ENCODE data around the gene ZFP92. TPM values are rescaled to one million over a fixed set of nuclear protein-coding genes. Genes with fewer than 3 reads are reported as not detected.

The ZFP92 gene
- total RNA-seq (2021; fragmentation: NEBNext Ultra II Directional; extraction: Animal tissue kit (Norgen Biotek cat#: 25700)) (0.41 and 0.46 TPM in 2 replicates), polyA plus RNA-seq (2011; rRNA removed) (0.14 and 0.17 TPM in 2 replicates), polyA minus RNA-seq (2011; rRNA and poly(A)+ RNA removed) (0.25 and 0.27 TPM in 2 replicates)
- 0.10 TPM for polyA plus RNA-seq (2011; cell fraction: cytosol; rRNA removed)
- 0.23 TPM for polyA plus RNA-seq (2011; cell fraction: nucleus; rRNA removed)
- 0.23 to 0.28 TPM (median 0.26 TPM) in 4 replicates for polyA plus RNA-seq (2012, experiment 1 of 2)
- polyA plus RNA-seq (2012, experiment 2 of 2), result 0.12 TPM
- 0.16 TPM for polyA plus RNA-seq (2013, experiment 1 of 2)
- polyA plus RNA-seq (2013, experiment 2 of 2), result 0.18 TPM
- 0.37 TPM for polyA minus RNA-seq (2011; cell fraction: cytosol; rRNA and poly(A)+ RNA removed)
- polyA minus RNA-seq (2011; cell fraction: nucleus; rRNA and poly(A)+ RNA removed), result 0.40 TPM
- long read RNA-seq, experiment 1, result 0 reads
- long read RNA-seq, experiment 2, result 0 reads

DNA sequence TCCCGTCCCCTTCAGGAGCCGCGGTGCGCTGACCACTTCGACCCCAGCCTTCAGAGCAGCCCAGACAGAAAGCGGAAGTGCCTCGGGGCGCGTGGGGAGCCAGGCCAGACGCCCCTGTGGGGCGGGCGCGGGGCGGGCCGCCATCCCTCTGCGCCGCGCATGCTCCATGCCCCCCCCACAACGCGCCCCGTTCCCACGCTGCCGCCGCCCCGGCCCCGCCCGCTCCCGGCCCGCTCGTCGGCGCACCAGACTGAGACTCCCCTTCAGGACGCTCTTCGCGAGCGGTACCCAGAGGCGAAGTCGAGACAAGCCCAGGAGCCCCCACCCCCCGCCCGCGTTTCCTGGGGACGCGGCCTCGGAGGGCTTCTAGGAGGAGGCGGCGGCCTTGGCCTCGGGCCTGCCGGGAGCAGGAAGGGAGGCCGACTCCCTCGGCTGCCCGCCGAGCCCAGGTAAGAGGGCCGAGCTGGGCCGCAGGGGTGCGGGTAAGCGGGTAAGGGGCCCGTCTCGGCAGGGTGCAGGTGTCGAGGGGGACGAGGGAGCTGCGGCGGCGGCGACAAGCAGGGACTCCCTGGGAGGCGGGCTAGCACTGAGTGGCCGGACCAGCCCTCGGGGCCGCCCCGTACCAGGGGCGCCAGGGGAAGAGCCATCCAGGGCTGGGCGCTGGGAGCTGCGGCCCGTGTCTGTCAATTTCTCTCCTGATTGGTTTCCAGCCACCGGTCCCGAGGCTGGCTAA lies at the start of gene ZFP92:
Gene ZFP92 (plus strand): TSS at position 218 of the 733 bp plus-strand sequence. CDS start 6,851 bp downstream, outside the sequence.
- no peak within 1 kb of the TSS; the same call in 1 of the 2 replicates for H3K18ac ChIP-seq (ENCODE audit: extremely low read depth, low read length)
- no peak within 1 kb of the TSS for H2BK12ac ChIP-seq (ENCODE audit: low read depth, low read length)
- H3K9ac ChIP-seq (replicated peaks in 1 of 4; ENCODE audit: extremely low read depth in 1 of 4, low read depth in 3 of 4, low read length in 3 of 4), result no peak within 1 kb of the TSS
- H3K23me2 ChIP-seq (ENCODE audit: low read depth, low read length), result peaks cover 3% of the 10 kb centered on the region; the same call in 1 of the 2 replicates
- WGBS, 2 experiments (ENCODE audit: extremely low coverage in 1 of 2, insufficient coverage in 1 of 2, insufficient read length in 1 of 2, insufficient replicate concordance in 2 of 2, low coverage in 1 of 2, low lambda C conversion rate in 2 of 2, missing lambda C conversion rate in 1 of 2), result no CpG with 5 or more reads among the region's 75 CpGs
- CTCF ChIA-PET (ENCODE audit: partially characterized antibody), result no interaction called here
- DNase-seq (ENCODE audit: low read depth in 1 of 2, low spot score in 2 of 2) (peak in 1 of 2 experiments; percentile 48), FAIRE-seq (no peak)
- H3K79me1 ChIP-seq (ENCODE audit: low read depth, low read length), result no peaks in the 10 kb centered on the region
- H3K27ac ChIP-seq (ENCODE audit: low read depth, low read length), result no peak within 1 kb of the TSS
- peaks cover 8 to 25% (median 16%) of the 10 kb centered on the region in 4 experiments for H3K27me3 ChIP-seq (replicated peaks in 1 of 4; ENCODE audit: control insufficient read depth in 3 of 4, extremely low read depth in 1 of 4, insufficient read depth in 3 of 4, low read length in 3 of 4)
- H3K4ac ChIP-seq (replicated peaks; ENCODE audit: insufficient read length, low read depth, low read length), result no peak within 1 kb of the TSS
- H3K4me3 ChIP-seq (ENCODE audit: extremely low read depth in 1 of 4, insufficient read depth in 2 of 4, low read depth in 3 of 4, low read length in 4 of 4), result peak within 1 kb of the TSS; percentile 27 to 60 (median 33); a peak in 7 of 8 replicates
- H2AK5ac ChIP-seq (ENCODE audit: low read depth, low read length), result no peak within 1 kb of the TSS
- no peaks in the 10 kb centered on the region for H3K79me2 ChIP-seq (ENCODE audit: control insufficient read depth in 1 of 2, insufficient read depth in 2 of 2, low read length in 2 of 2)
- POLR2A ChIA-PET (ENCODE audit: partially characterized antibody), result no interaction called here
- H4K91ac ChIP-seq (replicated peaks; ENCODE audit: insufficient read length, low read length), result no peak within 1 kb of the TSS
- no peak within 1 kb of the TSS for H3K23ac ChIP-seq (ENCODE audit: insufficient read length)
- no peak within 1 kb of the TSS for H2BK5ac ChIP-seq (ENCODE audit: low read depth, low read length)
- peak within 1 kb of the TSS; percentile 29 to 63 for H3K4me2 ChIP-seq (ENCODE audit: insufficient read depth in 1 of 2, low read depth in 2 of 2, low read length in 2 of 2)
- H3K56ac ChIP-seq (replicated peaks; ENCODE audit: insufficient read length, low read depth, low read length), result no peak within 1 kb of the TSS
- H2BK120ac ChIP-seq (replicated peaks; ENCODE audit: low read depth, low read length), result no peak within 1 kb of the TSS
- no peak within 1 kb of the TSS for H3K14ac ChIP-seq (ENCODE audit: insufficient read length)
- H2BK20ac ChIP-seq (ENCODE audit: low read length), result no peak within 1 kb of the TSS
- TF ChIP-seq KDM4A (IDR thresholded peaks at IDR 0.05; ENCODE audit: low read depth, low read length, severe bottlenecking), result peak; percentile 82
- peak; percentile 44 for TF ChIP-seq EZH2 (IDR thresholded peaks at IDR 0.05; ENCODE audit: low read depth, low read length, severe bottlenecking)
- TF ChIP-seq SUZ12 (IDR thresholded peaks at IDR 0.05; ENCODE audit: low read length), result peak; percentile 23; the same call in 1 of the 2 replicates
- no peak for TF ChIP-seq CTBP2 (IDR thresholded peaks at IDR 0.05; ENCODE audit: borderline replicate concordance, insufficient read depth, insufficient read length, low read length)
- H4K20me1 ChIP-seq (replicated peaks in 1 of 2; ENCODE audit: control insufficient read depth in 1 of 2, insufficient read depth in 2 of 2, low read length in 2 of 2), result no peaks in the 10 kb centered on the region
- peak within 1 kb of the TSS; percentile 13; the same call in 1 of the 2 replicates for H2AFZ ChIP-seq (ENCODE audit: low read length)
- no peaks in the 10 kb centered on the region for H3K36me3 ChIP-seq (ENCODE audit: control insufficient read depth in 2 of 4, insufficient read depth in 4 of 4, low read length in 3 of 4)
- H2BK15ac ChIP-seq (ENCODE audit: low read length), result no peak within 1 kb of the TSS
- no peak within 1 kb of the TSS for H4K5ac ChIP-seq (ENCODE audit: insufficient read length, low read depth, low read length)
- no peaks in the 10 kb centered on the region for H3K4me1 ChIP-seq (replicated peaks in 1 of 4; ENCODE audit: control insufficient read depth in 3 of 4, insufficient read depth in 4 of 4, low read length in 3 of 4)
- no peak within 1 kb of the TSS; the same call in 1 of the 2 replicates for H4K8ac ChIP-seq (ENCODE audit: extremely low read depth, insufficient read depth, low read length)
- H3K9me3 ChIP-seq (ENCODE audit: insufficient read depth in 2 of 2, low read depth in 1 of 2, low read length in 1 of 2), result no peaks in the 10 kb centered on the region

All from H1 (cell line).